ENCODE data around the gene MPV17L.
"Not testable (repeated sequence)": the region's sequence is repeated elsewhere in the genome, so short reads cannot be mapped to it uniquely, and the experiment has no call there.

MPV17L gene

GRCh38 chr16:15452246-15452855 is 56.8 kb downstream of the MPV17L start:
- H3K27ac ChIP-seq (ENCODE audit: low read depth, low read length) = no peak overlapping the region
- no peaks in the 10 kb centered on the region for H3K79me2 ChIP-seq (ENCODE audit: control insufficient read depth, low read length)
- no peak overlapping the region for H3K4me3 ChIP-seq (ENCODE audit: low read length)
- H3F3A ChIP-seq (ENCODE audit: control insufficient read depth, insufficient read depth) = no peaks in the 10 kb centered on the region
- H3K4me2 ChIP-seq (ENCODE audit: low read length) = no peak overlapping the region
- H3K36me3 ChIP-seq (ENCODE audit: control insufficient read depth, low read length) = no peaks in the 10 kb centered on the region
- H3K9me2 ChIP-seq (replicated peaks; ENCODE audit: control insufficient read depth, low read length) = no peaks in the 10 kb centered on the region
- no peak for TF ChIP-seq EZH2phosphoT487 (IDR thresholded peaks at IDR 0.05; ENCODE audit: borderline replicate concordance, low read length)
- TF ChIP-seq, protein P1, sequence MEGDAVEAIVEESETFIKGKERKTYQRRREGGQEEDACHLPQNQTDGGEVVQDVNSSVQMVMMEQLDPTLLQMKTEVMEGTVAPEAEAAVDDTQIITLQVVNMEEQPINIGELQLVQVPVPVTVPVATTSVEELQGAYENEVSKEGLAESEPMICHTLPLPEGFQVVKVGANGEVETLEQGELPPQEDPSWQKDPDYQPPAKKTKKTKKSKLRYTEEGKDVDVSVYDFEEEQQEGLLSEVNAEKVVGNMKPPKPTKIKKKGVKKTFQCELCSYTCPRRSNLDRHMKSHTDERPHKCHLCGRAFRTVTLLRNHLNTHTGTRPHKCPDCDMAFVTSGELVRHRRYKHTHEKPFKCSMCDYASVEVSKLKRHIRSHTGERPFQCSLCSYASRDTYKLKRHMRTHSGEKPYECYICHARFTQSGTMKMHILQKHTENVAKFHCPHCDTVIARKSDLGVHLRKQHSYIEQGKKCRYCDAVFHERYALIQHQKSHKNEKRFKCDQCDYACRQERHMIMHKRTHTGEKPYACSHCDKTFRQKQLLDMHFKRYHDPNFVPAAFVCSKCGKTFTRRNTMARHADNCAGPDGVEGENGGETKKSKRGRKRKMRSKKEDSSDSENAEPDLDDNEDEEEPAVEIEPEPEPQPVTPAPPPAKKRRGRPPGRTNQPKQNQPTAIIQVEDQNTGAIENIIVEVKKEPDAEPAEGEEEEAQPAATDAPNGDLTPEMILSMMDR (IDR thresholded peaks at IDR 0.05; ENCODE audit: low read depth, low read length, poor library complexity, severe bottlenecking) = no peak
- H3K9me3 ChIP-seq (ENCODE audit: control insufficient read depth, insufficient read depth, low read length) = no peaks in the 10 kb centered on the region
- no peaks in the 10 kb centered on the region for H4K20me1 ChIP-seq (ENCODE audit: control insufficient read depth, insufficient read depth, low read depth, low read length)
- H3K27me3 ChIP-seq (ENCODE audit: control insufficient read depth, low read length) = peaks cover 6% of the 10 kb centered on the region
- no peaks in the 10 kb centered on the region for H3K4me1 ChIP-seq (ENCODE audit: control insufficient read depth, low read length)

DNA sequence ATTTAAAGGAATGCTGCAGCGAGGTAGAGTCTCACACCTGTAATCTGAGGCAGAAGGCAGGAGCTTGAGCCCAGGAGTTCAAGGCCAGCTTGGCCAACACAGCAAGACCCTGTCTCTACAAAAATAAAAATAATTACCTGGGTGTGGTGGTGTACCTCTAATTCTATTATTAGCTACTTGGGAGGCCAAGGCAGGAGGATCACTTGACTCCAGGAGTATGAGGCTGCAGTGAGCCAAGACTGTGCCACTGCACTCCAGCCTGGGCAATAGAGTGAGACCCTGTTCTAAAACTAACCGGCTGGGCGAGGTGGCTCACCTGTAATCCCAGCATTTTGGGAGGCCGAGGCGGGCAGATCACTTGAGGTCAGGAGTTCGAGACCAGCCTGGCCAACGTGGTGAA is 57.7 kb downstream of the MPV17L start:
- not testable (repeated sequence) for H3K9me2 ChIP-seq (replicated peaks; ENCODE audit: control insufficient read depth, low read length); H3K79me2 ChIP-seq (ENCODE audit: control insufficient read depth, low read length); H3K9me3 ChIP-seq (ENCODE audit: control insufficient read depth, insufficient read depth, low read length); H4K20me1 ChIP-seq (ENCODE audit: control insufficient read depth, insufficient read depth, low read depth, low read length); H3K27ac ChIP-seq (ENCODE audit: low read depth, low read length); H3K4me2 ChIP-seq (ENCODE audit: low read length); H3K4me3 ChIP-seq (ENCODE audit: low read length); H3K4me1 ChIP-seq (ENCODE audit: control insufficient read depth, low read length); H3F3A ChIP-seq (ENCODE audit: control insufficient read depth, insufficient read depth); H3K36me3 ChIP-seq (ENCODE audit: control insufficient read depth, low read length)
- peaks cover 10% of the 10 kb centered on the region for H3K27me3 ChIP-seq (ENCODE audit: control insufficient read depth, low read length)

- not testable (repeated sequence) for H3K36me3 ChIP-seq (ENCODE audit: control insufficient read depth, low read length); H3K9me2 ChIP-seq (replicated peaks; ENCODE audit: control insufficient read depth, low read length); H3K79me2 ChIP-seq (ENCODE audit: control insufficient read depth, low read length); H3K4me2 ChIP-seq (ENCODE audit: low read length); H4K20me1 ChIP-seq (ENCODE audit: control insufficient read depth, insufficient read depth, low read depth, low read length); H3K27ac ChIP-seq (ENCODE audit: low read depth, low read length); H3K9me3 ChIP-seq (ENCODE audit: control insufficient read depth, insufficient read depth, low read length); H3K4me3 ChIP-seq (ENCODE audit: low read length); H3F3A ChIP-seq (ENCODE audit: control insufficient read depth, insufficient read depth); H3K4me1 ChIP-seq (ENCODE audit: control insufficient read depth, low read length)
- peaks cover 10% of the 10 kb centered on the region for H3K27me3 ChIP-seq (ENCODE audit: control insufficient read depth, low read length)
Observed at GRCh38 chr16:15454933-15455332, 59.4 kb downstream of the MPV17L start.

GRCh38 chr16:15457400-15457799 is 61.8 kb downstream of the MPV17L start:
- no peaks in the 10 kb centered on the region for H3K4me1 ChIP-seq (ENCODE audit: control insufficient read depth, low read length)
- no peaks in the 10 kb centered on the region for H3K36me3 ChIP-seq (ENCODE audit: control insufficient read depth, low read length)
- H3K4me2 ChIP-seq (ENCODE audit: low read length) = no peak overlapping the region
- no peaks in the 10 kb centered on the region for H3K9me3 ChIP-seq (ENCODE audit: control insufficient read depth, insufficient read depth, low read length)
- no peaks in the 10 kb centered on the region for H4K20me1 ChIP-seq (ENCODE audit: control insufficient read depth, insufficient read depth, low read depth, low read length)
- no peak overlapping the region for H3K27ac ChIP-seq (ENCODE audit: low read depth, low read length)
- H3K4me3 ChIP-seq (ENCODE audit: low read length) = no peak overlapping the region
- H3F3A ChIP-seq (ENCODE audit: control insufficient read depth, insufficient read depth) = no peaks in the 10 kb centered on the region
- H3K79me2 ChIP-seq (ENCODE audit: control insufficient read depth, low read length) = no peaks in the 10 kb centered on the region
- no peaks in the 10 kb centered on the region for H3K9me2 ChIP-seq (replicated peaks; ENCODE audit: control insufficient read depth, low read length)
- H3K27me3 ChIP-seq (ENCODE audit: control insufficient read depth, low read length) = peaks cover 16% of the 10 kb centered on the region
- TF ChIP-seq EZH2phosphoT487 (IDR thresholded peaks at IDR 0.05; ENCODE audit: borderline replicate concordance, low read length) = no peak
- TF ChIP-seq, protein P1 (IDR thresholded peaks at IDR 0.05; ENCODE audit: low read depth, low read length, poor library complexity, severe bottlenecking) = no peak
